Stimulated activated CD8-positive, alpha-beta memory T cell treated with anti-CD3 and anti-CD28 coated beads, Interleukin-2, amount 100 ng/mL, for 1 hour (primary cell): Measurements from ENCODE around the gene GNG12.
"Not testable (repeated sequence)": the region's sequence is repeated elsewhere in the genome, so short reads cannot be mapped to it uniquely, and the experiment has no call there.

Experiments used
- DNase-seq, 2 donors: peaks; one replicate each; pipeline ENCODE4 v3.0.0-alpha.2; 2020; ENCODE audit warnings: low read depth in 2 of 2

GNG12 gene

GRCh38 chr1:67733681-67734322 lies 99.5 kb downstream of the GNG12 start:
- no peak for DNase-seq

DNA sequence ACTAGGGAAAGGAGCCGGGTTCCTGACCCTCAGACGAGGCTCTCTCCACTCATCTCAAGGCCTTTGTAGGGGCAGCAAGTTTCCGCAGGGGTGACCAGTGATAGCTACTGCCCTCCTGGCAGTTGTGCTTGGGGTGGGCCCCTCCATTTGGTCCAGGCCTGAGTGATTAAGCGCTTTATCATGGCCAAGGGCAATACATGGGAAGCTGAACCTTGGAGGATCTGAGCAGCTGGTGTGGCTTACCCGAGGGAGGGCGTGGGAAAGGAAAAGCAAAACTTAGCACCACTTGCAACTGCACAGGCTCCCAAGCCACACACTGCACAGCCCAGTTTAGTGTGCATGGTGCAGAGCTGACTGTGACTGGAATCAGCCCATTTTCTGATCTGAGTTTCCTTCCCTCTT lies 100.5 kb downstream of the GNG12 start:
- DNase-seq: no peak

DNA sequence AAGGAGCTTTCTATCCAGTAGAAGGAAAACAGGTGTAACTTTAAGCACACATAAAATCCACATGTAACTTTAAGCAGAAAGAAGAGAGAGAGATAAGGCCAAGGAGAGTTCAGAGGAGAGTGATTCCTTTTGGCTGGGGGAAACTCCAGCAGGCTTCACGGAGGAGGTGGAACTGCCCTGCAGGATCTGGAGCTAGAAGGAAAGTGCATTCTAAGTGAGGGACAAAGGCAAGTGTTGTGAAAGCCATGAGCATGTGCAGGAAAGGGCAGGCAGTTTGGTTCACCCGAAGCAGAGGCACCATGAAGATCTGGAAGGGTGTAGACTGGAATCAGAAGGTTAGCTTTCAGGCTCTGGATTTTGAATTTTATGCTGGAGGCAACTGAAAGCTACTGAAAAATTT lies 101.9 kb downstream of the GNG12 start:
- DNase-seq: no peak

GRCh38 chr1:67730312-67730711 lies 103.0 kb downstream of the GNG12 start:
- DNase-seq: not testable (repeated sequence)

- no peak for DNase-seq
These were observed 103.4 kb downstream of the GNG12 start for GRCh38 chr1:67729872-67730271.

DNA sequence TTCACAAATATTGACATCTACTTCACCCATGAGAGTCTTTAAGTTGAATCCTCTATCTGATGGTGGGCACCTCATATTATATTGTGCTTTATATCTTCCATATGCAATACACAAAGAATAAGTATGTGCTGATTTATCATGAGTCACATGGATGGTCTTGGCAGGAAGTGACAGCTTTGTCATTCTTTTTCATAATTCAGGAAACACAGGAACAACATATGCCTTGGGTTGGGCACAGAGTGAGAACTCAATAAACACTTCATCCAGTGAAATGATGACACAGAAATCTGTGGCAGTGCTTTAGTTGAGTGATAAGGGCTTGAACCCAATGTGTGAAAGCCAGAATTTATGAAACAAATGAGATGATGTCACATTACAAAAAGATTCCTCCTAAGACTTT lies 107.0 kb downstream of the GNG12 start:
- DNase-seq: no peak

GRCh38 chr1:67724928-67725560 lies 108.2 kb downstream of the GNG12 start:
- DNase-seq: no peak

DNA sequence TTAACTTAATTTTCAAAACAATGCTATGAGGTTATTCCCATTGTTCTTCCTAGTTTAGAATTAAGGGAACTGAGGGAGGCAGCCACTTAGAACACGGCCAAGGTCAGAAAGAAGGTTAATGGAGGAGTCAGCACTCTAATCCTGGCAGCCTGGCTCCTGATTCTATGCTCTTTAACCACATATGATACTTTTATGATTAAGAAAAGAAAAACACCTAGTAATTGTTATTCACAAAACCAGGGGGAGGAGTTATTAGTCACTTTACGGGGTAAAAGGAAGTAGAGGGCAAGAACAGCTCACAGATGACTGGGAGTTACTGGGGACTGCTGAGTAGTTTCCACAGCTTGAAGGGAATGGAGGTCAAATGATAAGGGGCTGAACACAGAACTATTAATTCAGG lies 109.6 kb downstream of the GNG12 start:
- no peak for DNase-seq

- no peak for DNase-seq
These were observed 110.1 kb downstream of the GNG12 start for GRCh38 chr1:67723126-67723525.

GRCh38 chr1:67722292-67722944 lies 110.8 kb downstream of the GNG12 start:
- no peak for DNase-seq

GRCh38 chr1:67721650-67722291 lies 111.5 kb downstream of the GNG12 start:
- DNase-seq: no peak

GRCh38 chr1:67721112-67721511 lies 112.2 kb downstream of the GNG12 start:
- no peak for DNase-seq

DNA sequence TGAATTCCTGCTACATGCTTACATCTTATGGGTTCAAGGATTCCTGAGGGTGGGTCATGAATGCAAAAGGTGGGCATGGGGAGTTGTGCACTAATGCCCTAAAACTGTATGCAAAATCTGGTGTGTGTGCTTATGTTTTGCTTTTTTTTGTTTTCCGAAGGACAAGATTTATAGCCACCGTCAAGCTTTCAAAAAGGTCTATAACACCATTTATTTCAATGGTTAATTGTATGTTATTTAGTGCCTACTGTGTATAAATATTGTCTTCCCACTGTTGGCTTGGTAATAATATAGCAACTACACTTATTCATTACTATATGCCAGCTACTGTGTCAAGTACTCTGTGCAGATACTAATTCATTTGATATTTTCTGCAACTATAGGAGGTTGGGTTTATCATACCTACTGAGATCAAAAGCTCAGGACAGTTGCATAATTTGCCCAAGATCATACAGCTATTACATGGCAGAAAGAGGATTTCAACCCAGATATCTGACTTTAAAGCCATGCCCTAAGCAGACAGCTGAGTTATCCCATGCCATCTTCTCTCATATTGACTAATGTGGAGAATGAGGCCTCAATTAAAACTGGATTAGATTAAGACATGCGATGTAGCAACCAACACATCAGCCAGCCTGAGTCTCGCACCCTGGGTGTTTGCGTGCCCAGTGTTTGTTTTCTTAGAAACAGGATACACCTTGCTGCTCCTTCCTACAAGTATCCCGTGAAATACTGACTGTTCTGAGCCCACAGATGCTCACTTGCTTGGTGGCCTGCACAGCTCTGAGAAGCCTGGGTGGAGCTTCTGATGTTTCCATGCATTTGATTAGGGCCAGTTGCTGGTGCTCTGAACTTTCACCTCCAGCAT lies 113.7 kb downstream of the GNG12 start:
- no peak for DNase-seq

DNA sequence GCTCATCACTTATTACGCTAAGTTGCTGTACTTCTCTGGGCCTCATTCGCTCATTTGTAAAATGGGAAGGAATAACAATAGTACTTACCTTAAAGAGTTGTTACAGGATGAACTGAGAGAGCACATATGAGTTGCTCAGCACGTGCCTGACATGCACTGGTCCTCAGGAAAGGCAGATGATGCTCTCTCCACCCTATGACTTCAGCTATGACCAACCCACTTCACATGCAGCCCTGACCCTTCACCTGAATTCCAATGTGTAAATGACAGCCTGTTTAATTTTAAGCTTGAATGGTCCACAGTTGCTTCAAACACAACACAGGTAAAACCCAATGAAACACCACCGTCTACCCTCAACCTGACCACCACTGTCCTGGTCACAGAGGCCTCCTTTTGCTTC lies 115.4 kb downstream of the GNG12 start:
- DNase-seq: no peak

DNA sequence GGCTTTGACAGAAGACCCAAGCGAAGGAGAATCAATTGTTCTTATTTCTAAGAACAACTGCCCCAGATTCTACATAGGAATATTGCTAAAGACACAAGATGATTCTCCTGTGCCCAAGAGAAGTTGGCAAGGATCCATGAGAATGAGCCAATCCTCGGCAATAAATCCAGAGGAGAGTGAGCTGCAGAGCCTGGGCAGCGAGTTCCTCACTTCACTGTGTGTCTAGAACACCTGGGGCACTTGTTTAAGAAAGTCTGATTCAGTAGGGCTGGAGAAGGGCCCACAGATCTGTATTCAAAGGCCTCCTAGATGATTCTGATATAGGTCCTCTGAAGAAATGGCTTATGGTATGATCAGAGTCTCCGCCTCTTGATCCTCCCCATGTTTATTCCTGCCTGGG lies 116.5 kb downstream of the GNG12 start:
- no peak for DNase-seq

DNA sequence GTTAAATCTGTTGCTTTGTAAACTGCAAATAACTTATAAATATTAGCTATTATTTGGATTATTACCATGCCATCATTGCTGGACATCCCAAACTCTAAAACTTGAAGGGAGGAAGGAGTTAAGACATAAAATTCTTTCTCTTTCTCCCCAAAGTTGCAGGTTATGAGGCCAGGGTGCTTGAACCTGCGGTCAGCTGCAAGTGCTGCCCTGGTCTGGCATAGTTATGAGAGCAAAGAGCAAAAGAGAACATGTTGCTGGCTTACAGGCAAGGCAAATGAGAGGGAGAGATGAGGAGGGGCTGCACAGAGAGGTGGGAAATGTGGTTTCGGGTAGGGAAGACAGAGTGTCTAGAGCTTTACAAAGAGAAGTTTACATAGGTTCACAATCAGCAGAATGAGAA lies 117.4 kb downstream of the GNG12 start:
- no peak for DNase-seq

- no peak for DNase-seq
These were observed 120.0 kb downstream of the GNG12 start for GRCh38 chr1:67713057-67713846.

GRCh38 chr1:67711855-67712212 lies 121.4 kb downstream of the GNG12 start:
- no peak for DNase-seq

DNA sequence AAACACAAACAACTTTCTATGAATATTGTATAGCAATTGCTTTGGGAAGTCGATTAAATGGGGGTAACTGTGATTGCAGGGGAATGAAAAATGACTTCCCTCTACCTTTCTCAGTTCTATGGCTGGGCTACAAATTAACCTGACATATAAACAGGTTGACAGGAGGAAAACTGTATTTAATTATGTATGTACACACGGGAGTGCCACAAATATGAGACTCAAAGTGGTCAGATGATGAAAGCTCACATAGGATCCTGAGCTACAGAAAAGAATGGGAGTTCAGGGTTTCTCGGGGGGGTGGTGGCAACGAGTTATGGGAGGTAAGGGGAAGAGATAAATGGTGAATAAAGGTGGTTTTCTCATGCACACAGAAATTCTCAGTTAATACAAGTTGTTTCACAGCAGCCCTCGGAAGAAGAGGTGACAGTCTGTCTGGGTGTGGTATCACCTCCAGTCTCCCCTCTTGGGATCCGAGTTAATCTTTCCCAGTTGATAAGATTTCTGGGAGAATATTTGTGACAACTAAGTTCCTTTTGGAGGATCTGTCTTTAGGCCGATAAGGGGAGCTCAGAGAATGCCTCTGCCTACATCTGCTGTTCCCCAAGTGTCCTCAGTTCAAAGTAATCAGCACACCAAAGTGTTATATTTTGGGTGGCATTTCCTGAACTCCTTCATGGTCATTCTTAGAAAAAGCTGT lies 122.0 kb downstream of the GNG12 start:
- DNase-seq: no peak

GRCh38 chr1:67710417-67710816 lies 122.8 kb downstream of the GNG12 start:
- no peak for DNase-seq

GRCh38 chr1:67708606-67709005 lies 124.7 kb downstream of the GNG12 start:
- DNase-seq: no peak
